ENCODE data around the gene HELT. TPM values are rescaled to one million over a fixed set of nuclear protein-coding genes. Genes with fewer than 3 reads are reported as not detected.

The HELT gene
- total RNA-seq, 1 experiment from 2014 or later: 0.28 TPM

- ATAC-seq (peak; percentile 97), DNase-seq (ENCODE audit: low spot score) (peak; percentile 90)
- Mint-ChIP-seq H3K9me3 (no peaks in the 10 kb centered on the region), H3K4me3 (no peak overlapping the region), H3K27ac (no peak overlapping the region), H3K36me3 (no peaks in the 10 kb centered on the region), H3K4me1 (0 out of 2 replicates have a peak, but pooled peaks cover 3% of the 10 kb centered on the region), H3K27me3 (ENCODE audit: low read depth) (peaks cover 6% of the 10 kb centered on the region)
- TF ChIP-seq IRF2 (CRISPR knock-in tag; IDR thresholded peaks at IDR 0.05; ENCODE audit: borderline replicate concordance, low read depth) (no peak), NFE2L1 (CRISPR knock-in tag; IDR thresholded peaks at IDR 0.05) (no peak), GABPB1 (CRISPR knock-in tag; IDR thresholded peaks at IDR 0.05) (no peak), ZNF396 (CRISPR knock-in tag; IDR thresholded peaks at IDR 0.05; ENCODE audit: borderline replicate concordance) (no peak), JAZF1 (CRISPR knock-in tag; IDR thresholded peaks at IDR 0.05) (no peak), NR1H2 (CRISPR knock-in tag; IDR thresholded peaks at IDR 0.05) (no peak), ZBTB21 (CRISPR knock-in tag; IDR thresholded peaks at IDR 0.05; ENCODE audit: borderline replicate concordance) (peak; percentile 71; the same call in 1 of the 2 replicates), HMGA2 (CRISPR knock-in tag; IDR thresholded peaks at IDR 0.05) (no peak), SP1 (CRISPR knock-in tag; conservative IDR thresholded peaks at IDR 0.05) (peak; percentile 59), CBFB (CRISPR knock-in tag; IDR thresholded peaks at IDR 0.05; ENCODE audit: low read depth) (no peak)
- TF ChIP-seq, protein P1, sequence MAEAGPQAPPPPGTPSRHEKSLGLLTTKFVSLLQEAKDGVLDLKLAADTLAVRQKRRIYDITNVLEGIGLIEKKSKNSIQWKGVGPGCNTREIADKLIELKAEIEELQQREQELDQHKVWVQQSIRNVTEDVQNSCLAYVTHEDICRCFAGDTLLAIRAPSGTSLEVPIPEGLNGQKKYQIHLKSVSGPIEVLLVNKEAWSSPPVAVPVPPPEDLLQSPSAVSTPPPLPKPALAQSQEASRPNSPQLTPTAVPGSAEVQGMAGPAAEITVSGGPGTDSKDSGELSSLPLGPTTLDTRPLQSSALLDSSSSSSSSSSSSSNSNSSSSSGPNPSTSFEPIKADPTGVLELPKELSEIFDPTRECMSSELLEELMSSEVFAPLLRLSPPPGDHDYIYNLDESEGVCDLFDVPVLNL (CRISPR knock-in tag; IDR thresholded peaks at IDR 0.05; ENCODE audit: borderline replicate concordance, low read depth): no peak
- TF ChIP-seq, protein P2, sequence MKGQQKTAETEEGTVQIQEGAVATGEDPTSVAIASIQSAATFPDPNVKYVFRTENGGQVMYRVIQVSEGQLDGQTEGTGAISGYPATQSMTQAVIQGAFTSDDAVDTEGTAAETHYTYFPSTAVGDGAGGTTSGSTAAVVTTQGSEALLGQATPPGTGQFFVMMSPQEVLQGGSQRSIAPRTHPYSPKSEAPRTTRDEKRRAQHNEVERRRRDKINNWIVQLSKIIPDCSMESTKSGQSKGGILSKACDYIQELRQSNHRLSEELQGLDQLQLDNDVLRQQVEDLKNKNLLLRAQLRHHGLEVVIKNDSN (CRISPR knock-in tag; IDR thresholded peaks at IDR 0.05): no peak
- TF ChIP-seq, protein P3, sequence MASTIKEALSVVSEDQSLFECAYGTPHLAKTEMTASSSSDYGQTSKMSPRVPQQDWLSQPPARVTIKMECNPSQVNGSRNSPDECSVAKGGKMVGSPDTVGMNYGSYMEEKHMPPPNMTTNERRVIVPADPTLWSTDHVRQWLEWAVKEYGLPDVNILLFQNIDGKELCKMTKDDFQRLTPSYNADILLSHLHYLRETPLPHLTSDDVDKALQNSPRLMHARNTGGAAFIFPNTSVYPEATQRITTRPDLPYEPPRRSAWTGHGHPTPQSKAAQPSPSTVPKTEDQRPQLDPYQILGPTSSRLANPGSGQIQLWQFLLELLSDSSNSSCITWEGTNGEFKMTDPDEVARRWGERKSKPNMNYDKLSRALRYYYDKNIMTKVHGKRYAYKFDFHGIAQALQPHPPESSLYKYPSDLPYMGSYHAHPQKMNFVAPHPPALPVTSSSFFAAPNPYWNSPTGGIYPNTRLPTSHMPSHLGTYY (CRISPR knock-in tag; IDR thresholded peaks at IDR 0.05): no peak
- TF ChIP-seq, protein P4, sequence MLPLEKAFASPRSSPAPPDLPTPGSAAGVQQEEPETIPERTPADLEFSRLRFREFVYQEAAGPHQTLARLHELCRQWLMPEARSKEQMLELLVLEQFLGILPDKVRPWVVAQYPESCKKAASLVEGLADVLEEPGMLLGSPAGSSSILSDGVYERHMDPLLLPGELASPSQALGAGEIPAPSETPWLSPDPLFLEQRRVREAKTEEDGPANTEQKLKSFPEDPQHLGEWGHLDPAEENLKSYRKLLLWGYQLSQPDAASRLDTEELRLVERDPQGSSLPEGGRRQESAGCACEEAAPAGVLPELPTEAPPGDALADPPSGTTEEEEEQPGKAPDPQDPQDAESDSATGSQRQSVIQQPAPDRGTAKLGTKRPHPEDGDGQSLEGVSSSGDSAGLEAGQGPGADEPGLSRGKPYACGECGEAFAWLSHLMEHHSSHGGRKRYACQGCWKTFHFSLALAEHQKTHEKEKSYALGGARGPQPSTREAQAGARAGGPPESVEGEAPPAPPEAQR (CRISPR knock-in tag; IDR thresholded peaks at IDR 0.05): no peak
- TF ChIP-seq, protein P5, sequence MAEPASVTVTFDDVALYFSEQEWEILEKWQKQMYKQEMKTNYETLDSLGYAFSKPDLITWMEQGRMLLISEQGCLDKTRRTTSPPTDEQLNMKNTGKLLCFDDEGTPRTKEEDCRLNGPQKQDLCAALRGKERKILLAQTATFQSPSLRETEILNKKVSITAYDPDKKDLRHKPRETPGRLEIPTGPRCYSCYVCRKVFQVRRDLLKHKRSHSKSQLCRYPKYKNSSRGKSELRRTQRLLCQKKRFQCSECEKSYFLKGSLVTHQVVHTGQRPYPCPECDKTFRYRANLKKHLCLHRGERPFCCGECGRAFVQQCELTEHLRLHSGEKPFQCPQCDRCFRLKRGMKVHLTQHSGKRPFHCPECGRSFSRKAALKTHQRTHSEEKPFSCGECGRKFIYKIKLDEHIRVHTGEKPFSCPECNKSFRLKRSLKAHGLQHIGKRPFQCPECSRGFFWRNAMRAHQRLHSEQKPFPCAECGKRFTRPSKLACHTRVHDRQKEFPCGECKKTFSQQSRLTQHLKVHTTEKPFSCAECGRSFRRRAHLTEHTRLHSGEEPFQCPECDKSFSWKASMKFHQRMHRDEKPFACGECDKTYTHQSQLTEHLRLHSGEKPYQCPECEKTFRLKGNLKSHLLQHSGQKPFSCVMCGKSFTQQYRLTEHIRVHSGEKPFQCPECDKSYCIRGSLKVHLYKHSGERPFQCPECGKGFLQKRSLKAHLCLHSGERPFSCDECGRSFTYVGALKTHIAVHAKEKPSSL (CRISPR knock-in tag; conservative IDR thresholded peaks at IDR 0.05): no peak
- ChIA-PET CTCF (interaction anchor here (0.6 to 3.2 kb wide), 13 partner anchors 21 to 250 kb away, joined by 3 to 29 read pairs (median 3); partner anchors contain the start of genes CENPU and HELT), POLR2A (no interaction called here)
These were observed 34.5 kb upstream of the HELT start for GRCh38 chr4:184983672-184984356.

DNA sequence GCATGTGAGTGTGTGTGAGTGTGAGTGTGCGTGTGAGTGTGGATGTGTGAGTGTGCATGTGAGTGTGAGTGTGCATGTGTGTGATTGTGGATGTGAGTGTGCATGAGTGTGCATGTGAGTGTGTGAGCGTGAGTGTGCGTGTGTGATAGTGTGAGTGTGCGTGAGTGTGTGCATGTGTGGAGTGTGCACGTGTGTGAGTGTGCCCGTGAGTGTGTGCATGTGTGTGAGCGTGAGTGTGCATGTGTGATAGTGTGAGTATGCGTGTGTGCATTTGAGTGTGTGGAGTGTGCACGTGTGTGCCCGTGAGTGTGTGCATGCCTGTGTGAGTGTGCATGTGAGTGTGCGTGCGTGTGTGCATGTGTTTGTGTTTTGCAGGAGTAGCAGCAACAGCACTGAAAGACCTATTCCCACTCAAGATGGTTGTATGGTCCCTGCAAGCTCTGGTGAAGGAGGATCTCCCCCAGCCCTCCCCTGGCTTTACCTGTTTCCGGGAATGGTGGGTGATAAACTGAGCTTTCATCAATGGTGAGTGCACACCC lies 30.7 kb upstream of the HELT start:
- H3K4me1 Mint-ChIP-seq: 0 out of 2 replicates have a peak, but pooled peaks cover 3% of the 10 kb centered on the region
- ATAC-seq: no peak
- H3K36me3 Mint-ChIP-seq: no peaks in the 10 kb centered on the region
- H3K27me3 Mint-ChIP-seq (ENCODE audit: low read depth): peaks cover 6% of the 10 kb centered on the region
- ChIA-PET CTCF (interaction anchor here (1.1 kb wide), 1 partner anchor 17 kb away, joined by 3 read pairs; no protein-coding TSS in a partner anchor), POLR2A (no interaction called here)
- H3K9me3 Mint-ChIP-seq: peaks cover 3% of the 10 kb centered on the region; the same call in 1 of the 2 replicates
- DNase-seq (ENCODE audit: low spot score): no peak
- H3K4me3 Mint-ChIP-seq: no peak overlapping the region
- H3K27ac Mint-ChIP-seq: no peak overlapping the region
- TF ChIP-seq ELF4 (CRISPR knock-in tag; IDR thresholded peaks at IDR 0.05; ENCODE audit: low read depth) (no peak), FOXK1 (CRISPR knock-in tag; IDR thresholded peaks at IDR 0.05) (no peak), GRHL2 (CRISPR knock-in tag; IDR thresholded peaks at IDR 0.05; ENCODE audit: insufficient replicate concordance, severe bottlenecking) (no peak), TP53 (CRISPR knock-in tag; IDR thresholded peaks at IDR 0.05) (no peak)
- TF ChIP-seq, protein P6, sequence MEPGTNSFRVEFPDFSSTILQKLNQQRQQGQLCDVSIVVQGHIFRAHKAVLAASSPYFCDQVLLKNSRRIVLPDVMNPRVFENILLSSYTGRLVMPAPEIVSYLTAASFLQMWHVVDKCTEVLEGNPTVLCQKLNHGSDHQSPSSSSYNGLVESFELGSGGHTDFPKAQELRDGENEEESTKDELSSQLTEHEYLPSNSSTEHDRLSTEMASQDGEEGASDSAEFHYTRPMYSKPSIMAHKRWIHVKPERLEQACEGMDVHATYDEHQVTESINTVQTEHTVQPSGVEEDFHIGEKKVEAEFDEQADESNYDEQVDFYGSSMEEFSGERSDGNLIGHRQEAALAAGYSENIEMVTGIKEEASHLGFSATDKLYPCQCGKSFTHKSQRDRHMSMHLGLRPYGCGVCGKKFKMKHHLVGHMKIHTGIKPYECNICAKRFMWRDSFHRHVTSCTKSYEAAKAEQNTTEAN (CRISPR knock-in tag; IDR thresholded peaks at IDR 0.05): peak; percentile 95; the same call in 1 of the 2 replicates
- TF ChIP-seq, protein P7, sequence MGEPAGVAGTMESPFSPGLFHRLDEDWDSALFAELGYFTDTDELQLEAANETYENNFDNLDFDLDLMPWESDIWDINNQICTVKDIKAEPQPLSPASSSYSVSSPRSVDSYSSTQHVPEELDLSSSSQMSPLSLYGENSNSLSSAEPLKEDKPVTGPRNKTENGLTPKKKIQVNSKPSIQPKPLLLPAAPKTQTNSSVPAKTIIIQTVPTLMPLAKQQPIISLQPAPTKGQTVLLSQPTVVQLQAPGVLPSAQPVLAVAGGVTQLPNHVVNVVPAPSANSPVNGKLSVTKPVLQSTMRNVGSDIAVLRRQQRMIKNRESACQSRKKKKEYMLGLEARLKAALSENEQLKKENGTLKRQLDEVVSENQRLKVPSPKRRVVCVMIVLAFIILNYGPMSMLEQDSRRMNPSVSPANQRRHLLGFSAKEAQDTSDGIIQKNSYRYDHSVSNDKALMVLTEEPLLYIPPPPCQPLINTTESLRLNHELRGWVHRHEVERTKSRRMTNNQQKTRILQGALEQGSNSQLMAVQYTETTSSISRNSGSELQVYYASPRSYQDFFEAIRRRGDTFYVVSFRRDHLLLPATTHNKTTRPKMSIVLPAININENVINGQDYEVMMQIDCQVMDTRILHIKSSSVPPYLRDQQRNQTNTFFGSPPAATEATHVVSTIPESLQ (CRISPR knock-in tag; IDR thresholded peaks at IDR 0.05): no peak
